ENCODE data around the gene PFDN4.
A peak's percentile ranks its signal among the peaks of the same experiment; 100 is the strongest.
"Not testable (repeated sequence)": the region's sequence is repeated elsewhere in the genome, so short reads cannot be mapped to it uniquely, and the experiment has no call there.

The PFDN4 gene

GRCh38 chr20:54257071-54257816 lies 49.4 kb downstream of the PFDN4 start:
- Histone ChIP-seq H3K27ac (ENCODE audit: low read depth, low read length) (peak overlapping the region; percentile 70), H3K4me1 (ENCODE audit: control insufficient read depth, insufficient read depth, low read length, unreplicated experiment) (peaks cover 37% of the 10 kb centered on the region), H2AFZ (ENCODE audit: low read length, unreplicated experiment) (no peak overlapping the region), H3K4me3 (ENCODE audit: low read depth, low read length) (peak overlapping the region; percentile 3; the same call in 1 of the 2 replicates), H3K27me3 (ENCODE audit: insufficient read depth, low read length) (no peaks in the 10 kb centered on the region), H3K36me3 (ENCODE audit: insufficient read depth, low read length) (no peaks in the 10 kb centered on the region), H3K79me2 (ENCODE audit: control insufficient read depth, insufficient read depth, low read length, unreplicated experiment) (no peaks in the 10 kb centered on the region)

- Histone ChIP-seq H3K27me3 (ENCODE audit: insufficient read depth, low read length) (no peaks in the 10 kb centered on the region), H3K4me1 (ENCODE audit: control insufficient read depth, insufficient read depth, low read length, unreplicated experiment) (peaks cover 39% of the 10 kb centered on the region), H3K4me3 (ENCODE audit: low read depth, low read length) (no peak overlapping the region), H3K27ac (ENCODE audit: low read depth, low read length) (no peak overlapping the region), H3K79me2 (ENCODE audit: control insufficient read depth, insufficient read depth, low read length, unreplicated experiment) (no peaks in the 10 kb centered on the region), H2AFZ (ENCODE audit: low read length, unreplicated experiment) (no peak overlapping the region), H3K36me3 (ENCODE audit: insufficient read depth, low read length) (no peaks in the 10 kb centered on the region)
These were observed 52.2 kb downstream of the PFDN4 start for GRCh38 chr20:54260116-54260515.

GRCh38 chr20:54262671-54263070 lies 54.8 kb downstream of the PFDN4 start:
- Histone ChIP-seq H3K4me1 (ENCODE audit: control insufficient read depth, insufficient read depth, low read length, unreplicated experiment) (peaks cover 21% of the 10 kb centered on the region), H3K4me3 (ENCODE audit: low read depth, low read length) (no peak overlapping the region), H3K36me3 (ENCODE audit: insufficient read depth, low read length) (no peaks in the 10 kb centered on the region), H3K27me3 (ENCODE audit: insufficient read depth, low read length) (no peaks in the 10 kb centered on the region), H3K27ac (ENCODE audit: low read depth, low read length) (no peak overlapping the region), H2AFZ (ENCODE audit: low read length, unreplicated experiment) (peak overlapping the region; percentile 59), H3K79me2 (ENCODE audit: control insufficient read depth, insufficient read depth, low read length, unreplicated experiment) (no peaks in the 10 kb centered on the region)

GRCh38 chr20:54263116-54263690 lies 55.3 kb downstream of the PFDN4 start:
- no peak overlapping the region for H3K27ac ChIP-seq (ENCODE audit: low read depth, low read length)
- no peaks in the 10 kb centered on the region for H3K27me3 ChIP-seq (ENCODE audit: insufficient read depth, low read length)

GRCh38 chr20:54265791-54266190 lies 57.9 kb downstream of the PFDN4 start:
- H3K27me3 ChIP-seq (ENCODE audit: insufficient read depth, low read length); H3K79me2 ChIP-seq (ENCODE audit: control insufficient read depth, insufficient read depth, low read length, unreplicated experiment); H3K36me3 ChIP-seq (ENCODE audit: insufficient read depth, low read length); H2AFZ ChIP-seq (ENCODE audit: low read length, unreplicated experiment); H3K27ac ChIP-seq (ENCODE audit: low read depth, low read length); H3K4me3 ChIP-seq (ENCODE audit: low read depth, low read length): not testable (repeated sequence)
- H3K4me1 ChIP-seq (ENCODE audit: control insufficient read depth, insufficient read depth, low read length, unreplicated experiment): peaks cover 19% of the 10 kb centered on the region

More at GRCh38 chr20:54263116-54263690, 55.3 kb downstream of the PFDN4 start:
- Histone ChIP-seq H3K4me1 (ENCODE audit: control insufficient read depth, insufficient read depth, low read length, unreplicated experiment) (peaks cover 19% of the 10 kb centered on the region), H3K4me3 (ENCODE audit: low read depth, low read length) (no peak overlapping the region), H3K79me2 (ENCODE audit: control insufficient read depth, insufficient read depth, low read length, unreplicated experiment) (no peaks in the 10 kb centered on the region), H2AFZ (ENCODE audit: low read length, unreplicated experiment) (peak overlapping the region; percentile 59), H3K36me3 (ENCODE audit: insufficient read depth, low read length) (no peaks in the 10 kb centered on the region)

GRCh38 chr20:54266844-54267243 lies 59.0 kb downstream of the PFDN4 start:
- Histone ChIP-seq H3K4me3 (ENCODE audit: low read depth, low read length) (no peak overlapping the region), H3K79me2 (ENCODE audit: control insufficient read depth, insufficient read depth, low read length, unreplicated experiment) (no peaks in the 10 kb centered on the region), H2AFZ (ENCODE audit: low read length, unreplicated experiment) (no peak overlapping the region), H3K36me3 (ENCODE audit: insufficient read depth, low read length) (no peaks in the 10 kb centered on the region), H3K27me3 (ENCODE audit: insufficient read depth, low read length) (no peaks in the 10 kb centered on the region), H3K27ac (ENCODE audit: low read depth, low read length) (no peak overlapping the region), H3K4me1 (ENCODE audit: control insufficient read depth, insufficient read depth, low read length, unreplicated experiment) (peaks cover 19% of the 10 kb centered on the region)

- Histone ChIP-seq H3K79me2 (ENCODE audit: control insufficient read depth, insufficient read depth, low read length, unreplicated experiment) (no peaks in the 10 kb centered on the region), H2AFZ (ENCODE audit: low read length, unreplicated experiment) (no peak overlapping the region), H3K4me3 (ENCODE audit: low read depth, low read length) (no peak overlapping the region), H3K36me3 (ENCODE audit: insufficient read depth, low read length) (no peaks in the 10 kb centered on the region), H3K4me1 (ENCODE audit: control insufficient read depth, insufficient read depth, low read length, unreplicated experiment) (peaks cover 16% of the 10 kb centered on the region), H3K27ac (ENCODE audit: low read depth, low read length) (no peak overlapping the region), H3K27me3 (ENCODE audit: insufficient read depth, low read length) (no peaks in the 10 kb centered on the region)
These were observed 59.7 kb downstream of the PFDN4 start for GRCh38 chr20:54267483-54268003.

GRCh38 chr20:54268941-54269340 lies 61.1 kb downstream of the PFDN4 start:
- H3K27me3 ChIP-seq (ENCODE audit: insufficient read depth, low read length): no peaks in the 10 kb centered on the region
- H3K27ac ChIP-seq (ENCODE audit: low read depth, low read length): no peak overlapping the region
- no peaks in the 10 kb centered on the region for H3K36me3 ChIP-seq (ENCODE audit: insufficient read depth, low read length)
- no peaks in the 10 kb centered on the region for H3K79me2 ChIP-seq (ENCODE audit: control insufficient read depth, insufficient read depth, low read length, unreplicated experiment)
- H3K4me3 ChIP-seq (ENCODE audit: low read depth, low read length): no peak overlapping the region
- no peak overlapping the region for H2AFZ ChIP-seq (ENCODE audit: low read length, unreplicated experiment)
- peaks cover 8% of the 10 kb centered on the region for H3K4me1 ChIP-seq (ENCODE audit: control insufficient read depth, insufficient read depth, low read length, unreplicated experiment)
